AG08395 (cell line): ENCODE results near the gene RNU1-2.
"Not testable (repeated sequence)": the region's sequence is repeated elsewhere in the genome, so short reads cannot be mapped to it uniquely, and the experiment has no call there.

Source experiments
- DNase-seq: peaks from one replicate; pipeline ENCODE4 v3.0.0; 2012; ENCODE audit warnings: mixed read lengths, low spot score

RNU1-2 gene

GRCh38 chr1:16888860-16889816, 6.6 kb upstream of the RNU1-2 start:
- DNase-seq, result peak; percentile 34

GRCh38 chr1:16890539-16891021, 5.2 kb upstream of the RNU1-2 start:
- DNase-seq, result not testable (repeated sequence)

GRCh38 chr1:16891057-16891456, 4.7 kb upstream of the RNU1-2 start:
- not testable (repeated sequence) for DNase-seq

GRCh38 chr1:16892978-16893525, 2.7 kb upstream of the RNU1-2 start:
- not testable (repeated sequence) for DNase-seq

- DNase-seq, result not testable (repeated sequence)
Measured at GRCh38 chr1:16893796-16894195, 2.0 kb upstream of the RNU1-2 start.

- not testable (repeated sequence) for DNase-seq
Measured at GRCh38 chr1:16894338-16894737, 1.4 kb upstream of the RNU1-2 start.

GRCh38 chr1:16895233-16895597, 565 bp upstream of the RNU1-2 start:
- not testable (repeated sequence) for DNase-seq

GRCh38 chr1:16896316-16897055, 706 bp downstream of the RNU1-2 start:
- peak; percentile 13 for DNase-seq

GRCh38 chr1:16897653-16898052, 1.9 kb downstream of the RNU1-2 start:
- not testable (repeated sequence) for DNase-seq

GRCh38 chr1:16898298-16898697, 2.5 kb downstream of the RNU1-2 start:
- not testable (repeated sequence) for DNase-seq

GRCh38 chr1:16899020-16899419, 3.2 kb downstream of the RNU1-2 start:
- not testable (repeated sequence) for DNase-seq

- DNase-seq, result no peak
Measured at GRCh38 chr1:16900751-16901150, 5.0 kb downstream of the RNU1-2 start.

- DNase-seq, result not testable (repeated sequence)
Measured at GRCh38 chr1:16901371-16901770, 5.6 kb downstream of the RNU1-2 start.

GRCh38 chr1:16903054-16903453, 7.3 kb downstream of the RNU1-2 start:
- DNase-seq, result peak; percentile 2

GRCh38 chr1:16903458-16903796, 7.6 kb downstream of the RNU1-2 start:
- no peak for DNase-seq

GRCh38 chr1:16904560-16905109, 8.9 kb downstream of the RNU1-2 start:
- peak; percentile 89 for DNase-seq

- peak; percentile 35 for DNase-seq
Measured at GRCh38 chr1:16905110-16905867, 9.5 kb downstream of the RNU1-2 start.

- DNase-seq, result no peak
Measured at GRCh38 chr1:16905868-16906702, 10.3 kb downstream of the RNU1-2 start.

- DNase-seq, result no peak
Measured at GRCh38 chr1:16906873-16907272, 11.1 kb downstream of the RNU1-2 start.
